ENCODE results near the gene QRICH2. TPM values are rescaled to one million over a fixed set of nuclear protein-coding genes. Genes with fewer than 3 reads are reported as not detected.

The QRICH2 gene
- total and polyA plus RNA-seq, 9 of the 15 experiments (the other 6 are each of a cell fraction or from before 2014, with no cell fraction given) = 0.03 to 1.6 (median 0.81) TPM

DNA sequence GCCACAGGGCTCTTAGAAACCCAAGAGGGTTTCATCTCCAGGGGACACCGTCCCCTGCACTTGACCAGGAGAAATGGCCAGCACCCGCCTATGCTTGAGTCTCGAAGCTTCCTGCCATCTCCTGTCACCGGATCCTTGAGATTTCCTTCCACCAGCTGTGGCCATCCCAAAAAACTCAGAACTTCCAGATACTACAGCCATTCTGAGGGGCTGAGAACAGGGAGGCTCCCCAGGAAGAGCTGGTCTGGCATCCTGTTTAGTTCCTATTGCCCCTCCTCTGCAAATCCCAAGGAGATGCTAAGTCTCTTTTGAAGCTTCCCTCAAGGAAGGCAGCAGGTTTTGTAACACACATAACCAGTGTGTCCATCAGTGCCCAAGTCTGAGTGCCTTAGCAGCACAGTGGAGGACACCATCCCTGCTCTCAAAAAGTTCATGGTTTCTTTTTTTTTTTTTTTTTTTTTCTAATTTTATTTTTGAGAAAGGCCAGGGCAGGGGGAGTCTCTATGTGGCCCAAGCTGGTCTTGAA is 41.0 kb downstream of the QRICH2 start:
- DNase-seq (ENCODE audit: extremely low read depth in 1 of 4, low spot score in 3 of 4) (no peak), FAIRE-seq (no peak), ATAC-seq (no peak)
- H3K4me2 ChIP-seq (ENCODE audit: insufficient read depth, low read length) = peak overlapping the region; percentile 97
- no peaks in the 10 kb centered on the region for H3K9me1 ChIP-seq (ENCODE audit: control insufficient read depth, insufficient read depth, low read length)
- TF ChIP-seq ZNF384 (IDR thresholded peaks at IDR 0.05; ENCODE audit: low read depth, low read length) = 0 out of 2 replicates have a peak, but pooled peaks have one; percentile 3
- no peak for TF ChIP-seq ZNF668 (CRISPR knock-in tag; IDR thresholded peaks at IDR 0.05)
- TF ChIP-seq SREBF1 (IDR thresholded peaks at IDR 0.05; ENCODE audit: borderline replicate concordance, low read depth, low read length) = no peak
- no peak for TF ChIP-seq CHD2 (IDR thresholded peaks at IDR 0.05; ENCODE audit: low read depth, low read length)
- TF ChIP-seq, protein P1, sequence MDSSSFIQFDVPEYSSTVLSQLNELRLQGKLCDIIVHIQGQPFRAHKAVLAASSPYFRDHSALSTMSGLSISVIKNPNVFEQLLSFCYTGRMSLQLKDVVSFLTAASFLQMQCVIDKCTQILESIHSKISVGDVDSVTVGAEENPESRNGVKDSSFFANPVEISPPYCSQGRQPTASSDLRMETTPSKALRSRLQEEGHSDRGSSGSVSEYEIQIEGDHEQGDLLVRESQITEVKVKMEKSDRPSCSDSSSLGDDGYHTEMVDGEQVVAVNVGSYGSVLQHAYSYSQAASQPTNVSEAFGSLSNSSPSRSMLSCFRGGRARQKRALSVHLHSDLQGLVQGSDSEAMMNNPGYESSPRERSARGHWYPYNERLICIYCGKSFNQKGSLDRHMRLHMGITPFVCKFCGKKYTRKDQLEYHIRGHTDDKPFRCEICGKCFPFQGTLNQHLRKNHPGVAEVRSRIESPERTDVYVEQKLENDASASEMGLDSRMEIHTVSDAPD (CRISPR knock-in tag; IDR thresholded peaks at IDR 0.05) = no peak
- TF ChIP-seq FOS (IDR thresholded peaks at IDR 0.05; ENCODE audit: extremely low read depth, insufficient read length) = no peak
- no peak for TF ChIP-seq ZKSCAN8 (CRISPR knock-in tag; IDR thresholded peaks at IDR 0.05)
- no peak for TF ChIP-seq RBM17 (IDR thresholded peaks at IDR 0.05; ENCODE audit: borderline replicate concordance, low read depth, low read length)
- TF ChIP-seq HNRNPL (IDR thresholded peaks at IDR 0.05; ENCODE audit: low read depth, low read length) = no peak
- TF ChIP-seq ZBTB17 (CRISPR knock-in tag; IDR thresholded peaks at IDR 0.05) = 0 out of 2 replicates have a peak, but pooled peaks have one; percentile 14
- peak overlapping the region; percentile 81 to 96 for H3K9ac ChIP-seq (ENCODE audit: insufficient read depth in 1 of 2, low read depth in 2 of 2, low read length in 2 of 2)
- H3K36me3 ChIP-seq (ENCODE audit: control insufficient read depth, insufficient read depth, low read length) = peaks cover 45% of the 10 kb centered on the region
- ChIA-PET POLR2A (interaction anchor here (0.8 to 10.6 kb wide), 18 partner anchors 8 to 204 kb away, joined by 3 to 227 read pairs (median 9); partner anchors contain the start of gene RNF157), CTCF (ENCODE audit: low intra/inter-chr PET ratio) (no interaction called here)
- peaks cover 43 to 58% of the 10 kb centered on the region in 2 experiments for H3K4me1 ChIP-seq (replicated peaks in 1 of 2; ENCODE audit: control insufficient read depth in 2 of 2, insufficient read depth in 2 of 2, low read length in 2 of 2)
- BruUV-seq (replicated peaks) = no TSS peak
- H2AFZ ChIP-seq (ENCODE audit: low read depth, low read length) = no peak overlapping the region
- peak overlapping the region; percentile 81 for H3K27ac ChIP-seq (ENCODE audit: extremely low read depth, low read depth, low read length)
- no peaks in the 10 kb centered on the region for H4K20me1 ChIP-seq (replicated peaks; ENCODE audit: control insufficient read depth, insufficient read depth, low read length)
- intact Hi-C loops (cut with micrococcal nuclease) = loop anchor here (5.0 kb wide), 2 partner anchors 70 to 85 kb away; no protein-coding TSS in a partner anchor
- WGBS (ENCODE audit: insufficient coverage, low coverage, missing lambda C conversion rate) = 41% methylated on average over 4 of the region's 4 CpGs
- in situ Hi-C loops (cut with MboI) = no loop called here
- H3K27me3 ChIP-seq (ENCODE audit: control insufficient read depth in 2 of 2, insufficient read depth in 2 of 2, low read length in 2 of 2) = no peaks in the 10 kb centered on the region
- H3K9me3 ChIP-seq (replicated peaks; ENCODE audit: control insufficient read depth, insufficient read depth, low read depth, low read length) = no peaks in the 10 kb centered on the region
- H3K4me3 ChIP-seq = peak overlapping the region; percentile 91
- peaks cover 56% of the 10 kb centered on the region for H3K79me2 ChIP-seq (ENCODE audit: control insufficient read depth, insufficient read depth, low read length)

All from K562 (cell line).